ENCODE measurements around the gene RELT.

The RELT gene

DNA sequence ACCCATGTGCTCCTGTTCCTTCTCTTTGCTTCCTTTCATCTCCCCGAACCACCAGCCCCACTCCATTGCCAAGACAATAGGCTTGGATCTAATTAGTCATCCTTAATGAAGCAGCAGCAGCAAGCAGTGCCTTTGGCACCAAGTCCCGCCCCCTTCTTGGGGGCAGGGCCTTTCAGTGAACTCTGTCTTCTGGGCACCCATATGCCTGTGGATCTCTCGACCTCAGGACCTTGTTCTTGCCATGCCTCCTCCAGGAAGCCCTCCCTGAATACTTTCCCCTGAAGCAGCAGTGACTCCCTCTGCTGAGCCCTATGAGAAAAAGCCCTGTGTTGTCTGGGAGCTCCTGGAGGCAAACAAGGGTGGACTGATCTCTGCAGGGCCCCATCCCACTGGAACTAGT lies 36.0 kb upstream of the RELT start:
- POLR2A ChIA-PET (ENCODE audit: low non-redundant PET), result no interaction called here
- TF ChIP-seq, protein P1, sequence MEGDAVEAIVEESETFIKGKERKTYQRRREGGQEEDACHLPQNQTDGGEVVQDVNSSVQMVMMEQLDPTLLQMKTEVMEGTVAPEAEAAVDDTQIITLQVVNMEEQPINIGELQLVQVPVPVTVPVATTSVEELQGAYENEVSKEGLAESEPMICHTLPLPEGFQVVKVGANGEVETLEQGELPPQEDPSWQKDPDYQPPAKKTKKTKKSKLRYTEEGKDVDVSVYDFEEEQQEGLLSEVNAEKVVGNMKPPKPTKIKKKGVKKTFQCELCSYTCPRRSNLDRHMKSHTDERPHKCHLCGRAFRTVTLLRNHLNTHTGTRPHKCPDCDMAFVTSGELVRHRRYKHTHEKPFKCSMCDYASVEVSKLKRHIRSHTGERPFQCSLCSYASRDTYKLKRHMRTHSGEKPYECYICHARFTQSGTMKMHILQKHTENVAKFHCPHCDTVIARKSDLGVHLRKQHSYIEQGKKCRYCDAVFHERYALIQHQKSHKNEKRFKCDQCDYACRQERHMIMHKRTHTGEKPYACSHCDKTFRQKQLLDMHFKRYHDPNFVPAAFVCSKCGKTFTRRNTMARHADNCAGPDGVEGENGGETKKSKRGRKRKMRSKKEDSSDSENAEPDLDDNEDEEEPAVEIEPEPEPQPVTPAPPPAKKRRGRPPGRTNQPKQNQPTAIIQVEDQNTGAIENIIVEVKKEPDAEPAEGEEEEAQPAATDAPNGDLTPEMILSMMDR (conservative IDR thresholded peaks at IDR 0.05; ENCODE audit: low read depth), result no peak
- DNase-seq (ENCODE audit: low spot score), result no peak
- CTCF ChIA-PET, result interaction anchor here (1.5 to 2.8 kb wide), 2 partner anchors 11 to 34 kb away, joined by 4 to 16 read pairs; no protein-coding TSS in a partner anchor
- no peak overlapping the region for H3K27ac ChIP-seq

DNA sequence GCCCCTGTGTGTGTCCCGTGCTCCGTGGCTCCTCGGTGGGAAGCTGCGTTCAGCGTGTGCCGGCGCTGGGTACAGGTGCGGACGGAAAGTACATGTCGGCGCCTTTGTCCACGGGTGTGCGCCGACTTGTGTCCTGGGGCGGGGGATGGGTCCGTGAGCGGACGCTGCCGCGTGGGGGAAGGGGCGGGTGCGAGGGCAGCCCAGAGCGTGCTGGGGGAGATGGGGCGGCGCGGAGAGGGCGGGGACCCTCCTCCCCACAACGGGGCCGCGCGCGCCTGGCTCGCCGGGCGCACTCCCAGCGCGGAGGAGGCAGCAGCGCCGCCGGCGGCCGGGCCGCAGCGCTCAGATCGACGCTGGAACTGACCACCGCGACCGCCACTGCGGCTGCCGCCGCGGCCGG lies 33.6 kb upstream of the RELT start:
- H3K27ac ChIP-seq, result no peak overlapping the region
- POLR2A ChIA-PET (ENCODE audit: low non-redundant PET), result no interaction called here
- CTCF ChIA-PET, result interaction anchor here (0.5 to 2.8 kb wide), 3 partner anchors 7 to 132 kb away, joined by 3 to 16 read pairs (median 6); no protein-coding TSS in a partner anchor
- DNase-seq (ENCODE audit: low spot score), result no peak
- TF ChIP-seq, protein P1 (conservative IDR thresholded peaks at IDR 0.05; ENCODE audit: low read depth), result no peak

- no peak for DNase-seq (ENCODE audit: low spot score)
- TF ChIP-seq, protein P1 (conservative IDR thresholded peaks at IDR 0.05; ENCODE audit: low read depth), result no peak
- H3K27ac ChIP-seq, result no peak overlapping the region
- ChIA-PET CTCF (interaction anchor here (0.5 to 1.0 kb wide), 2 partner anchors 8 kb away, joined by 3 to 6 read pairs; no protein-coding TSS in a partner anchor), POLR2A (ENCODE audit: low non-redundant PET) (no interaction called here)
Observed at GRCh38 chr11:73343076-73343873, 32.9 kb upstream of the RELT start.

DNA sequence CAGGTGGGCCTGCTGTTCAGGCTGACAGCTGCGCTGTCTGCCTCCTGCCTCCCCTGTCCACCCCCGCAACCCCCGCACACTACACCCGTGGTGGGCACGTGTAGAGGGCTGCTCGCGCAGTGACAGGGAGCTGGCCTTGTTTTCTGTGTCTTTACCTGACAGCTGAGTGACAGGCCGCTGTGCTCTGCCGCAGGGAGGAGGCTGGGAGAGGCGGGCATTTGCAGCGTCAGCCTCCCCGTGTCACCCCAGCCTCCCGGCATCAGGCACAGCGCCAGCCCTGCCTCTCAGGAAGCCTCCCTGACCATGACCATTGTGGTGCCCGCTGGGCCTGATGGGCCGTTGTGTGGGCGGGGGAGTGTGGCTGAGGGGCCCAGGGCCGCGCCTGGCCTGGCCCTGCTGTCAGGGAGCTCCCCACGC lies 32.0 kb upstream of the RELT start:
- POLR2A ChIA-PET (ENCODE audit: low non-redundant PET), result no interaction called here
- no peak for DNase-seq (ENCODE audit: low spot score)
- H3K27ac ChIP-seq, result no peak overlapping the region
- TF ChIP-seq, protein P1 (conservative IDR thresholded peaks at IDR 0.05; ENCODE audit: low read depth), result no peak
- CTCF ChIA-PET, result interaction anchor here (1.0 kb wide), 1 partner anchor 9 kb away, joined by 3 read pairs; no protein-coding TSS in a partner anchor

GRCh38 chr11:73345481-73346160 lies 30.6 kb upstream of the RELT start:
- POLR2A ChIA-PET (ENCODE audit: low non-redundant PET), result no interaction called here
- no peak for DNase-seq (ENCODE audit: low spot score)
- no peak overlapping the region for H3K27ac ChIP-seq
- TF ChIP-seq, protein P1 (conservative IDR thresholded peaks at IDR 0.05; ENCODE audit: low read depth), result no peak
- CTCF ChIA-PET, result no interaction called here

GRCh38 chr11:73346186-73346935 lies 29.8 kb upstream of the RELT start:
- no peak for DNase-seq (ENCODE audit: low spot score)
- H3K27ac ChIP-seq, result no peak overlapping the region
- TF ChIP-seq, protein P1 (conservative IDR thresholded peaks at IDR 0.05; ENCODE audit: low read depth), result no peak
- ChIA-PET POLR2A (ENCODE audit: low non-redundant PET) (no interaction called here), CTCF (interaction anchor here (0.9 kb wide), 1 partner anchor 11 kb away, joined by 5 read pairs; no protein-coding TSS in a partner anchor)
